ENCODE measurements around the gene TIAM2. TPM values are rescaled to one million over a fixed set of nuclear protein-coding genes. Genes with fewer than 3 reads are reported as not detected.
A peak's percentile ranks its signal among the peaks of the same experiment; 100 is the strongest.

The TIAM2 gene
- total and polyA plus RNA-seq, 9 of the 15 experiments (the other 6 are each of a cell fraction or from before 2014, with no cell fraction given) = 0.73 to 6.5 (median 4.3) TPM

DNA sequence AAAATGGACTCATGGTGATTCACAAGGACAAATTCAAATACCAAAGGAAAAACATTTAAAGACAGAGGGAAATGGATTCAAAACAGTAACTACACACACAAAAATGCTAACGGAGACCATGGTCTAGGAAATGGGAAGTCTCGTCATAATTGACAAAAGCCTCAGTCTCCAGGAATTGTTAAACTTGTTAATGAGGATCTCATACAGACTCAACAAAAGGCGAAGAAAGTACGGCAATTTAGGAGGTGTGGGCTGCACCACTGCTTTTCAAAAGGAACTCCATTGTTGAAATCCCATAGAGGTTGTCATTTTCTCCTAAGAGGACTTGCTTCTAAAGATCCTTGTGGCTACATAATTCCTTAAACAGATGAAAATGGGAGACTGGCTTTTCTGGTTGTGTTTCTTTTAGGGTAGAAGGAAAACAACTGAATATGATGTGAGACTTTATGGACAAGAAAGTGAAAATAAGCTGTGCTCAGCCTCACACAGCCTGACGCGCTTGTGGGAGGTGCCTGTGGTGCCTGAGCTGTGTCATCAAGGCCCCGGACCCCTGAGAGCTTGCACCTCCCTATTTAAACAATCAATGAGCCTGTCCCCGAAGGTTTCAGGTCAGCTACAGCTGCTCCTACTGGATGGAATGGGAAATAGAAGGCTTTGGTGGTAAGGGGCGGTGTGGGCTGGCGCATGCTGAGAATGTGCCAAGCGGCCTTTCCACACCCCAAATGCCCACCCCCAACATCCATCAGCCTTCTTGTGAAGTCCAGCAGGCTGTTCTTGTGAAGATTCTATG lies 266.2 kb downstream of the TIAM2 start:
- H3K4me2 ChIP-seq (ENCODE audit: insufficient read depth, low read length) = no peak overlapping the region
- ChIA-PET POLR2A (interaction anchor here (1.0 kb wide), 1 partner anchor 9 kb away, joined by 3 read pairs; no protein-coding TSS in a partner anchor), CTCF (ENCODE audit: low intra/inter-chr PET ratio) (no interaction called here)
- H3K9me3 ChIP-seq (replicated peaks; ENCODE audit: control insufficient read depth, insufficient read depth, low read depth, low read length) = no peaks in the 10 kb centered on the region
- H3K9me1 ChIP-seq (ENCODE audit: control insufficient read depth, insufficient read depth, low read length) = peaks cover 10% of the 10 kb centered on the region
- H3K9ac ChIP-seq (ENCODE audit: insufficient read depth in 1 of 2, low read depth in 2 of 2, low read length in 2 of 2) = no peak overlapping the region
- 85% methylated on average over 11 of the region's 11 CpGs for WGBS (ENCODE audit: insufficient coverage, low coverage, missing lambda C conversion rate)
- 0 out of 5 replicates have a peak, but pooled peaks cover 0 to 3% of the 10 kb centered on the region in 2 experiments for H3K4me1 ChIP-seq (replicated peaks in 1 of 2; ENCODE audit: control insufficient read depth in 2 of 2, insufficient read depth in 2 of 2, low read length in 2 of 2)
- H3K36me3 ChIP-seq (ENCODE audit: control insufficient read depth, insufficient read depth, low read length) = peaks cover 85% of the 10 kb centered on the region; the same call in 2 of the 3 replicates
- TF ChIP-seq, protein P1, sequence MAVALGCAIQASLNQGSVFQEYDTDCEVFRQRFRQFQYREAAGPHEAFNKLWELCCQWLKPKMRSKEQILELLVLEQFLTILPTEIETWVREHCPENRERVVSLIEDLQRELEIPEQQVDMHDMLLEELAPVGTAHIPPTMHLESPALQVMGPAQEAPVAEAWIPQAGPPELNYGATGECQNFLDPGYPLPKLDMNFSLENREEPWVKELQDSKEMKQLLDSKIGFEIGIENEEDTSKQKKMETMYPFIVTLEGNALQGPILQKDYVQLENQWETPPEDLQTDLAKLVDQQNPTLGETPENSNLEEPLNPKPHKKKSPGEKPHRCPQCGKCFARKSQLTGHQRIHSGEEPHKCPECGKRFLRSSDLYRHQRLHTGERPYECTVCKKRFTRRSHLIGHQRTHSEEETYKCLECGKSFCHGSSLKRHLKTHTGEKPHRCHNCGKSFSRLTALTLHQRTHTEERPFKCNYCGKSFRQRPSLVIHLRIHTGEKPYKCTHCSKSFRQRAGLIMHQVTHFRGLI (CRISPR knock-in tag; IDR thresholded peaks at IDR 0.05) = no peak
- TF ChIP-seq TEAD1 (CRISPR knock-in tag; IDR thresholded peaks at IDR 0.05) = 0 out of 4 replicates have a peak, but pooled peaks of 1 of the 2 experiments have one; percentile 35
- no peak for TF ChIP-seq KLF16 (IDR thresholded peaks at IDR 0.05)
- no peak for TF ChIP-seq ZNF551 (CRISPR knock-in tag; IDR thresholded peaks at IDR 0.05)
- TF ChIP-seq OTX1 (CRISPR knock-in tag; IDR thresholded peaks at IDR 0.05) = no peak
- FAIRE-seq (no peak), ATAC-seq (no peak), DNase-seq (ENCODE audit: extremely low read depth in 1 of 4, low spot score in 3 of 4) (no peak)
- H3K4me3 ChIP-seq = no peak overlapping the region
- no peak overlapping the region for H3K27ac ChIP-seq (ENCODE audit: extremely low read depth, low read depth, low read length)
- intact Hi-C loops (cut with micrococcal nuclease) (no loop called here), in situ Hi-C loops (cut with MboI) (no loop called here)
- no peaks in the 10 kb centered on the region for H3K79me2 ChIP-seq (ENCODE audit: control insufficient read depth, insufficient read depth, low read length)
- H2AFZ ChIP-seq (ENCODE audit: low read depth, low read length) = no peak overlapping the region
- BruUV-seq (replicated peaks) = no TSS peak
- no peaks in the 10 kb centered on the region for H3K27me3 ChIP-seq (ENCODE audit: control insufficient read depth in 2 of 2, insufficient read depth in 2 of 2, low read length in 2 of 2)
- no peaks in the 10 kb centered on the region for H4K20me1 ChIP-seq (replicated peaks; ENCODE audit: control insufficient read depth, insufficient read depth, low read length)

Data from K562 (cell line).